Smooth muscle cell (in vitro differentiated cells): ENCODE results near the gene HNF1B. TPM values are rescaled to one million over a fixed set of nuclear protein-coding genes. Genes with fewer than 3 reads are reported as not detected.
"Not testable (repeated sequence)": the region's sequence is repeated elsewhere in the genome, so short reads cannot be mapped to it uniquely, and the experiment has no call there.

ENCODE experiments used
- DNase-seq: peaks from one replicate; lab custom pipeline; 2025; ENCODE audit not compliant: unreplicated experiment; lab: John Stamatoyannopoulos, UW
- H2AFZ ChIP-seq: fragments of 200-600 bp; sonication (generic); 2 replicates; pipeline ENCODE4 v1.6.0; 2016; ENCODE audit warnings: antibody characterized with exemption, low read depth, mild to moderate bottlenecking
- H3F3A ChIP-seq: fragments of 200-600 bp; sonication (generic); 2 replicates; pipeline ENCODE4 v1.6.0; 2017; ENCODE audit warnings: antibody characterized with exemption, low read depth
- H3K27ac ChIP-seq: fragments of 200-600 bp; sonication (generic); 2 replicates; pipeline ENCODE4 v1.5.1; 2016; ENCODE audit warnings: low read depth, mild to moderate bottlenecking
- H3K27me3 ChIP-seq: fragments of 200-600 bp; sonication (generic); 2 replicates; pipeline ENCODE4 v1.6.1; 2016; ENCODE audit warnings: low read depth, mild to moderate bottlenecking
- H3K36me3 ChIP-seq: fragments of 200-600 bp; sonication (generic); 2 replicates; pipeline ENCODE4 v1.5.1; 2016; ENCODE audit warnings: low read depth
- H3K4me1 ChIP-seq: fragments of 200-600 bp; sonication (generic); 2 replicates; pipeline ENCODE4 v1.5.1; 2016; ENCODE audit warnings: low read depth
- H3K4me2 ChIP-seq: fragments of 200-600 bp; sonication (generic); 2 replicates; pipeline ENCODE4 v1.6.0; 2016; ENCODE audit warnings: mild to moderate bottlenecking
- H3K4me3 ChIP-seq: fragments of 200-600 bp; sonication (generic); 2 replicates; pipeline ENCODE4 v1.5.1; 2016; ENCODE audit warnings: mild to moderate bottlenecking
- H3K79me2 ChIP-seq: fragments of 200-600 bp; sonication (generic); 2 replicates; pipeline ENCODE4 v1.6.0; 2016; ENCODE audit warnings: low read depth, mild to moderate bottlenecking
- H3K9ac ChIP-seq: fragments of 200-600 bp; sonication (generic); 2 replicates; pipeline ENCODE4 v1.6.0; 2016; ENCODE audit warnings: low read depth
- H3K9me3 ChIP-seq: fragments of 200-600 bp; sonication (generic); replicated peaks from 2 replicates; pipeline ENCODE4 v1.5.1; 2016; ENCODE audit warnings: low read depth
- H4K20me1 ChIP-seq: fragments of 200-600 bp; sonication (generic); 2 replicates; pipeline ENCODE4 v1.6.0; 2016; ENCODE audit warnings: low read depth
- CTCF ChIP-seq: fragments of 200-600 bp; sonication (generic); IDR thresholded peaks from 2 replicates; pipeline ENCODE4 v1.5.1; 2017; ENCODE audit warnings: borderline replicate concordance, mild to moderate bottlenecking, antibody characterized with exemption; ENCODE audit not compliant: insufficient read depth, poor library complexity, severe bottlenecking
- WGBS: methylation state at CpG from one replicate; pipeline ENCODE4 v1.1.7; 2016; ENCODE audit warnings: low lambda C conversion rate; 5-methylcytosine and 5-hydroxymethylcytosine counted together
- polyA plus RNA-seq: library from polyadenylated mRNA; unstranded; fragments of >200 nt; fragmentation: Nextera tagmentation; extraction: Ambion mirVana; gene quantifications from 2 replicates; pipeline ENCODE4 v1.2.1, GENCODE V29; 2016
- total RNA-seq: library from RNA; depleted of rRNA; stranded (reverse); fragments of >200 nt; gene quantifications from 2 replicates; pipeline ENCODE4 v1.2.3, GENCODE V29; 2014

The HNF1B gene
- total and polyA plus RNA-seq, 2 experiments from 2014 or later = not detected

GRCh38 chr17:37787055-37787757 is 42.3 kb upstream of the HNF1B start:
- H3K4me1 ChIP-seq = no peaks in the 10 kb centered on the region
- no peak overlapping the region for H2AFZ ChIP-seq
- 45% methylated on average over 8 of the region's 8 CpGs for WGBS
- no peaks in the 10 kb centered on the region for H3K36me3 ChIP-seq
- H3K27me3 ChIP-seq = peaks cover 6% of the 10 kb centered on the region
- peak; percentile 5 for DNase-seq
- no peaks in the 10 kb centered on the region for H3K9me3 ChIP-seq
- H3K27ac ChIP-seq = peak overlapping the region; percentile 90
- H3K4me2 ChIP-seq = peak overlapping the region; percentile 21
- TF ChIP-seq CTCF = no peak
- no peaks in the 10 kb centered on the region for H4K20me1 ChIP-seq
- H3F3A ChIP-seq = peaks cover 5% of the 10 kb centered on the region
- H3K9ac ChIP-seq = peak overlapping the region; percentile 64
- no peak overlapping the region for H3K4me3 ChIP-seq
- H3K79me2 ChIP-seq = no peaks in the 10 kb centered on the region

GRCh38 chr17:37786481-37786880 is 41.6 kb upstream of the HNF1B start:
- H3K27ac ChIP-seq = peak overlapping the region; percentile 90
- 61% methylated on average over 2 of the region's 2 CpGs for WGBS
- H3K4me2 ChIP-seq = peak overlapping the region; percentile 21

GRCh38 chr17:37782460-37782859 is 37.6 kb upstream of the HNF1B start:
- H3K36me3 ChIP-seq, H3K27ac ChIP-seq, H3K4me2 ChIP-seq, H2AFZ ChIP-seq, H3K27me3 ChIP-seq, H3F3A ChIP-seq, H3K79me2 ChIP-seq, H4K20me1 ChIP-seq, H3K9ac ChIP-seq, DNase-seq, H3K4me1 ChIP-seq, H3K9me3 ChIP-seq, H3K4me3 ChIP-seq: not testable (repeated sequence)
- 87% methylated on average over 1 of the region's 1 CpG for WGBS

More at GRCh38 chr17:37786481-37786880, 41.6 kb upstream of the HNF1B start:
- peak overlapping the region; percentile 64 for H3K9ac ChIP-seq
- no peaks in the 10 kb centered on the region for H3F3A ChIP-seq
- no peaks in the 10 kb centered on the region for H3K36me3 ChIP-seq
- no peaks in the 10 kb centered on the region for H3K4me1 ChIP-seq
- H2AFZ ChIP-seq = no peak overlapping the region
- H3K9me3 ChIP-seq = no peaks in the 10 kb centered on the region
- no peaks in the 10 kb centered on the region for H4K20me1 ChIP-seq
- no peak for DNase-seq
- no peak overlapping the region for H3K4me3 ChIP-seq
- peaks cover 9% of the 10 kb centered on the region for H3K27me3 ChIP-seq
- TF ChIP-seq CTCF = no peak
- no peaks in the 10 kb centered on the region for H3K79me2 ChIP-seq

- Histone ChIP-seq H3K9me3 (no peaks in the 10 kb centered on the region), H3K27me3 (peaks cover 3% of the 10 kb centered on the region), H3K4me2 (no peak overlapping the region), H3F3A (no peaks in the 10 kb centered on the region), H4K20me1 (no peaks in the 10 kb centered on the region), H3K4me3 (no peak overlapping the region), H3K9ac (no peak overlapping the region), H3K36me3 (no peaks in the 10 kb centered on the region), H2AFZ (no peak overlapping the region), H3K4me1 (no peaks in the 10 kb centered on the region), H3K27ac (no peak overlapping the region), H3K79me2 (no peaks in the 10 kb centered on the region)
- WGBS = 89% methylated on average over 2 of the region's 2 CpGs
- TF ChIP-seq CTCF = no peak
- DNase-seq = no peak
Measured at GRCh38 chr17:37781451-37781850, 36.6 kb upstream of the HNF1B start.
